ENCODE measurements around the gene TMUB2.
A peak's percentile ranks its signal among the peaks of the same experiment; 100 is the strongest.

Gene TMUB2

GRCh38 chr17:44210342-44211192, 23.8 kb downstream of the TMUB2 start:
- H3K36me3 ChIP-seq (ENCODE audit: control insufficient read depth, insufficient read depth, low read length), result no peaks in the 10 kb centered on the region
- H3K4me1 ChIP-seq, result peaks cover 8% of the 10 kb centered on the region
- peak overlapping the region; percentile 25 for H2AFZ ChIP-seq

GRCh38 chr17:44211281-44212265, 24.8 kb downstream of the TMUB2 start:
- Histone ChIP-seq H2AFZ (no peak overlapping the region), H3K4me3 (ENCODE audit: low read depth, low read length) (no peak overlapping the region), H3K36me3 (ENCODE audit: control insufficient read depth, insufficient read depth, low read length) (no peaks in the 10 kb centered on the region), H3K9me3 (ENCODE audit: control insufficient read depth, low read length) (no peaks in the 10 kb centered on the region), H3K4me2 (ENCODE audit: low read length) (no peak overlapping the region), H3K27ac (no peak overlapping the region), H3K27me3 (ENCODE audit: control insufficient read depth, insufficient read depth, low read length) (no peaks in the 10 kb centered on the region), H3K9ac (no peak overlapping the region), H3K79me2 (peaks cover 27% of the 10 kb centered on the region), H3K4me1 (peaks cover 8% of the 10 kb centered on the region)
- TF ChIP-seq CTCF (IDR thresholded peaks at IDR 0.05), result no peak

More at GRCh38 chr17:44210342-44211192, 23.8 kb downstream of the TMUB2 start:
- peak; percentile 98 for TF ChIP-seq CTCF (IDR thresholded peaks at IDR 0.05)
- no peak overlapping the region for H3K27ac ChIP-seq
- no peak overlapping the region for H3K9ac ChIP-seq
- no peaks in the 10 kb centered on the region for H3K9me3 ChIP-seq (ENCODE audit: control insufficient read depth, low read length)
- peaks cover 18% of the 10 kb centered on the region for H3K79me2 ChIP-seq
- peak overlapping the region; percentile 35 for H3K4me2 ChIP-seq (ENCODE audit: low read length)
- H3K4me3 ChIP-seq (ENCODE audit: low read depth, low read length), result no peak overlapping the region
- H3K27me3 ChIP-seq (ENCODE audit: control insufficient read depth, insufficient read depth, low read length), result no peaks in the 10 kb centered on the region

- H3K4me1 ChIP-seq, result peaks cover 16% of the 10 kb centered on the region
- no peak for TF ChIP-seq CTCF (IDR thresholded peaks at IDR 0.05)
- H3K36me3 ChIP-seq (ENCODE audit: control insufficient read depth, insufficient read depth, low read length), result no peaks in the 10 kb centered on the region
- H3K9me3 ChIP-seq (ENCODE audit: control insufficient read depth, low read length), result no peaks in the 10 kb centered on the region
- no peak overlapping the region for H3K9ac ChIP-seq
- no peaks in the 10 kb centered on the region for H3K27me3 ChIP-seq (ENCODE audit: control insufficient read depth, insufficient read depth, low read length)
- no peak overlapping the region for H2AFZ ChIP-seq
- H3K79me2 ChIP-seq, result peaks cover 38% of the 10 kb centered on the region
- H3K4me2 ChIP-seq (ENCODE audit: low read length), result no peak overlapping the region
- H3K27ac ChIP-seq, result no peak overlapping the region
- no peak overlapping the region for H3K4me3 ChIP-seq (ENCODE audit: low read depth, low read length)
Observed at GRCh38 chr17:44212507-44213402, 26.0 kb downstream of the TMUB2 start.

- TF ChIP-seq CTCF (IDR thresholded peaks at IDR 0.05), result no peak
- Histone ChIP-seq H3K36me3 (ENCODE audit: control insufficient read depth, insufficient read depth, low read length) (no peaks in the 10 kb centered on the region), H3K9ac (no peak overlapping the region)
Observed at GRCh38 chr17:44213403-44214229, 26.8 kb downstream of the TMUB2 start.

More at GRCh38 chr17:44213403-44214229, 26.8 kb downstream of the TMUB2 start:
- Histone ChIP-seq H3K4me1 (peaks cover 20% of the 10 kb centered on the region), H3K27me3 (ENCODE audit: control insufficient read depth, insufficient read depth, low read length) (no peaks in the 10 kb centered on the region), H3K4me3 (ENCODE audit: low read depth, low read length) (no peak overlapping the region), H3K4me2 (ENCODE audit: low read length) (no peak overlapping the region), H2AFZ (no peak overlapping the region), H3K9me3 (ENCODE audit: control insufficient read depth, low read length) (no peaks in the 10 kb centered on the region), H3K79me2 (peaks cover 41% of the 10 kb centered on the region), H3K27ac (no peak overlapping the region)

All from parathyroid adenoma (tissue), 2 donors.